PC-9 (cell line): ENCODE results near the gene INPP5F. TPM values are rescaled to one million over a fixed set of nuclear protein-coding genes. Genes with fewer than 3 reads are reported as not detected.

ENCODE experiments used
- BruUV-seq: library from RNA; stranded (reverse); fragments of 400-500 nt; replicated peaks from 2 replicates; lab custom pipeline; 2021; lab: Mats Ljungman, UMichigan
- CTCF ChIA-PET: fragments of 300-600 bp; sonication (Branson Sonifier 250); formaldehyde crosslinking; loops from one replicate; lab custom pipeline; 2022; ENCODE audit warnings: antibody characterized with exemption; lab: Charles Lee
- POLR2A ChIA-PET: fragments of 300-600 bp; sonication (Branson Sonifier 250); formaldehyde crosslinking; loops from one replicate; lab custom pipeline; 2022; ENCODE audit warnings: antibody characterized with exemption; ENCODE audit not compliant: unreplicated experiment; lab: Charles Lee
- DNase-seq, 2 experiments: peaks; one replicate each; pipeline versions ENCODE4 v3.0.0 to v3.0.0-alpha.2; 2015 to 2022; ENCODE audit warnings: mixed read lengths in 1 of 2
- H2AFZ ChIP-seq: fragments of 200-600 bp; sonication (generic); 2 replicates; pipeline ENCODE4 v1.8.1; 2017; ENCODE audit warnings: antibody characterized with exemption
- H3F3A ChIP-seq: fragments of 200-600 bp; sonication (generic); 2 replicates; pipeline ENCODE4 v1.8.1; 2017; ENCODE audit warnings: antibody characterized with exemption, mild to moderate bottlenecking, low read depth; ENCODE audit not compliant: insufficient read depth
- H3K27ac ChIP-seq: fragments of 200-600 bp; sonication (generic); 2 replicates; pipeline ENCODE4 v1.6.1; 2016; ENCODE audit warnings: mixed run types
- H3K27me3 ChIP-seq: fragments of 200-600 bp; sonication (generic); 2 replicates; pipeline ENCODE4 v1.6.1; 2016; ENCODE audit warnings: low read depth, mixed run types; ENCODE audit not compliant: insufficient read depth
- H3K36me3 ChIP-seq: fragments of 200-600 bp; sonication (generic); 2 replicates; pipeline ENCODE4 v1.6.1; 2016; ENCODE audit warnings: low read depth, mixed run types
- H3K4me1 ChIP-seq: fragments of 200-600 bp; sonication (generic); replicated peaks from 2 replicates; pipeline ENCODE4 v1.6.1; 2016; ENCODE audit warnings: mixed run types; ENCODE audit not compliant: insufficient read depth
- H3K4me2 ChIP-seq: fragments of 200-600 bp; sonication (generic); 2 replicates; pipeline ENCODE4 v1.6.1; 2017; ENCODE audit warnings: mixed run types
- H3K4me3 ChIP-seq: fragments of 200-600 bp; sonication (generic); 2 replicates; pipeline ENCODE4 v1.6.1; 2016; ENCODE audit warnings: mixed run types
- H3K79me2 ChIP-seq: fragments of 200-600 bp; sonication (generic); 2 replicates; pipeline ENCODE4 v1.6.1; 2017; ENCODE audit warnings: low read depth, mixed run types
- H3K9me2 ChIP-seq: fragments of 200-600 bp; sonication (generic); 2 replicates; pipeline ENCODE4 v1.8.1; 2017; ENCODE audit warnings: mild to moderate bottlenecking; ENCODE audit not compliant: insufficient read depth
- H3K9me3 ChIP-seq: fragments of 200-600 bp; sonication (generic); 2 replicates; pipeline ENCODE4 v1.8.1; 2016; ENCODE audit warnings: low read depth; ENCODE audit not compliant: insufficient read depth
- H4K20me1 ChIP-seq: fragments of 200-600 bp; sonication (generic); 2 replicates; pipeline ENCODE4 v1.8.1; 2017; ENCODE audit not compliant: insufficient read depth
- EZH2 ChIP-seq: fragments of 200-600 bp; sonication (generic); IDR thresholded peaks from 2 replicates; pipeline ENCODE4 v1.8.0; 2017; ENCODE audit warnings: antibody characterized with exemption, low read depth
- intact Hi-C: fragments of 100-400 bp; cut with micrococcal nuclease; formaldehyde crosslinking; loops from one replicate; pipeline ENCODE4 v1.10.0; 2022; ENCODE audit not compliant: unreplicated experiment
- total RNA-seq: library from RNA; stranded (reverse); gene quantifications from 2 replicates; pipeline ENCODE4 v1.2.3, GENCODE V29; 2021
- TF ChIP-seq, protein P1 (sequence below): fragments of 200-600 bp; sonication (generic); conservative IDR thresholded peaks from 2 replicates; pipeline ENCODE4 v1.6.1; 2017; ENCODE audit warnings: mixed run types, antibody characterized with exemption, mild to moderate bottlenecking, moderate library complexity

The INPP5F gene
- total RNA-seq, 1 experiment from 2014 or later = 11.4 TPM

DNA sequence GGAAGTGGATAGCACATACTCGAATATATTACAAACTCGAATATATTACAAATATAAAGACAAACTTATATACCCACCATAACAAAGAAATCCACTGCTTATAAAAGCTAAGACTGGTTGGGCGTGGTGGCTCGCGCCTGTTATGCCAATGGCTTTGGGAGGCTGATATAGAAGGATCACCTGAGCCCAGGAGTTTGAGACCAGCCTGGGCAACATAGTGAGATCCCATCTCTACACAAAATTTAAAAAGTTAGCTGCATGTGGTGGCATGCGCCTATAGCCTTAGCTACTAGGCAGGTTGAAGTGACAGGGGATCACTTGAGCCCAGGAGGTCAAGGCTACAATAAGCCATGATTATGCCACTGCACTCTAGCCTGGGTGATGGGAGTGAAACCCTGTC is 126.4 kb downstream of the INPP5F start:
- H3K9me2 ChIP-seq = no peaks in the 10 kb centered on the region
- no peaks in the 10 kb centered on the region for H3F3A ChIP-seq
- no peaks in the 10 kb centered on the region for H4K20me1 ChIP-seq
- no peak for DNase-seq
- intact Hi-C loops = loop anchor here (10.0 kb wide), 1 partner anchor 647 kb away; the partner anchor contains the start of gene GRK5
- no peaks in the 10 kb centered on the region for H3K27me3 ChIP-seq
- H3K79me2 ChIP-seq = no peaks in the 10 kb centered on the region
- H3K4me2 ChIP-seq = no peak overlapping the region
- no TSS peak for BruUV-seq
- ChIA-PET POLR2A (no interaction called here), CTCF (no interaction called here)
- H2AFZ ChIP-seq = no peak overlapping the region
- H3K9me3 ChIP-seq = no peaks in the 10 kb centered on the region
- H3K4me1 ChIP-seq = no peaks in the 10 kb centered on the region
- no peak overlapping the region for H3K4me3 ChIP-seq
- no peak overlapping the region for H3K27ac ChIP-seq
- no peaks in the 10 kb centered on the region; the same call in 1 of the 2 replicates for H3K36me3 ChIP-seq
- TF ChIP-seq EZH2 = no peak
- TF ChIP-seq, protein P1, sequence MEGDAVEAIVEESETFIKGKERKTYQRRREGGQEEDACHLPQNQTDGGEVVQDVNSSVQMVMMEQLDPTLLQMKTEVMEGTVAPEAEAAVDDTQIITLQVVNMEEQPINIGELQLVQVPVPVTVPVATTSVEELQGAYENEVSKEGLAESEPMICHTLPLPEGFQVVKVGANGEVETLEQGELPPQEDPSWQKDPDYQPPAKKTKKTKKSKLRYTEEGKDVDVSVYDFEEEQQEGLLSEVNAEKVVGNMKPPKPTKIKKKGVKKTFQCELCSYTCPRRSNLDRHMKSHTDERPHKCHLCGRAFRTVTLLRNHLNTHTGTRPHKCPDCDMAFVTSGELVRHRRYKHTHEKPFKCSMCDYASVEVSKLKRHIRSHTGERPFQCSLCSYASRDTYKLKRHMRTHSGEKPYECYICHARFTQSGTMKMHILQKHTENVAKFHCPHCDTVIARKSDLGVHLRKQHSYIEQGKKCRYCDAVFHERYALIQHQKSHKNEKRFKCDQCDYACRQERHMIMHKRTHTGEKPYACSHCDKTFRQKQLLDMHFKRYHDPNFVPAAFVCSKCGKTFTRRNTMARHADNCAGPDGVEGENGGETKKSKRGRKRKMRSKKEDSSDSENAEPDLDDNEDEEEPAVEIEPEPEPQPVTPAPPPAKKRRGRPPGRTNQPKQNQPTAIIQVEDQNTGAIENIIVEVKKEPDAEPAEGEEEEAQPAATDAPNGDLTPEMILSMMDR = no peak

DNA sequence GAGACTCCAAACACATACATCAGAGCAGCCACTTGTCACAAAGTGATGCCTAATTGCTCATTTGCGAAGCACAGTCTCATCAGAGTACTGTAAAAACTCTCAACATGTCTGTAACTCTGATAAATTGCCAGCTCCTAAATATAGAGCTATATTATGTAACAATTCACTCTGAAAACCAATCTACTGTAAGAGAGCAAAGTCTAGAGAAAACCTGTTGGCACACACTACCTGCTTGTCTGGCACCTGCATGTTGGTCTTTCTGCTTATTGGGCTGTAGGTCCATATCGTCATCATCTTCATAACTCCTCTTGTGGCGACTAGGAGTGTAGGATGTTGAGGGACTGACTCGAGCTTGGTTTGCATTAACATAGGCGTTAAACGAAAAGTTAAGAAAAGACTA is 127.0 kb downstream of the INPP5F start:
- no peaks in the 10 kb centered on the region for H3K9me2 ChIP-seq
- H3K4me3 ChIP-seq = no peak overlapping the region
- H3F3A ChIP-seq = no peaks in the 10 kb centered on the region
- H3K4me1 ChIP-seq = no peaks in the 10 kb centered on the region
- no peaks in the 10 kb centered on the region for H3K27me3 ChIP-seq
- H3K27ac ChIP-seq = no peak overlapping the region
- no TSS peak for BruUV-seq
- no peaks in the 10 kb centered on the region for H4K20me1 ChIP-seq
- CTCF ChIA-PET = no interaction called here
- H3K9me3 ChIP-seq = no peaks in the 10 kb centered on the region
- H3K79me2 ChIP-seq = no peaks in the 10 kb centered on the region
- DNase-seq = no peak
- intact Hi-C loops = loop anchor here (10.0 kb wide), 1 partner anchor 648 kb away; the partner anchor contains the start of gene GRK5
- no peaks in the 10 kb centered on the region; the same call in 1 of the 2 replicates for H3K36me3 ChIP-seq
- H2AFZ ChIP-seq = no peak overlapping the region
- H3K4me2 ChIP-seq = no peak overlapping the region
- TF ChIP-seq, protein P1 = no peak
- TF ChIP-seq EZH2 = no peak
- POLR2A ChIA-PET = no interaction called here

DNA sequence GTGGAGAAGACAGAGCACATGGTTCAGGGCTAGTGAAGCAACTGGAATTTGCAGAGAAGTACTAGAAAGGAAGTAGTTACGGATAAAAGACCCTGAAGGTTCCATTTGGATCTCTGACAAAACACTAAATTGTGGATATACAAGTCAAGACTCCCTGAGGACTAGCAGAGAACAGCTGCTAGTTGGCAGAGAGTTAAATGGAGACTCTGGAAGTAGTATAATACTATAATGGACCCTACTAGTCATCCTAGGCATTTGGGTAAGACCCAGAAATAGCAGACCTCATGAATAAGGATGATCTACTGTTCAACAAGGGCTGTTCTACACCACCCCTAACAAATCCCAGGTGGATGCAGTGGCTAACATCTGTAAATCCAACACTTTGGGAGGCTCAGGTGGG is 127.7 kb downstream of the INPP5F start:
- no peaks in the 10 kb centered on the region for H3K27me3 ChIP-seq
- no peaks in the 10 kb centered on the region for H3K9me2 ChIP-seq
- H2AFZ ChIP-seq = no peak overlapping the region
- no peak overlapping the region for H3K27ac ChIP-seq
- no peak overlapping the region for H3K4me3 ChIP-seq
- H3F3A ChIP-seq = no peaks in the 10 kb centered on the region
- H3K4me1 ChIP-seq = no peaks in the 10 kb centered on the region
- H3K36me3 ChIP-seq = no peaks in the 10 kb centered on the region; the same call in 1 of the 2 replicates
- 0 out of 2 replicates have a peak, but pooled peaks cover 6% of the 10 kb centered on the region for H3K79me2 ChIP-seq
- intact Hi-C loops = loop anchor here (10.0 kb wide), 1 partner anchor 649 kb away; the partner anchor contains the start of gene GRK5
- no peak overlapping the region for H3K4me2 ChIP-seq
- DNase-seq = no peak
- H4K20me1 ChIP-seq = no peaks in the 10 kb centered on the region
- H3K9me3 ChIP-seq = no peaks in the 10 kb centered on the region
- ChIA-PET POLR2A (no interaction called here), CTCF (no interaction called here)
- TF ChIP-seq, protein P1 = no peak
- no peak for TF ChIP-seq EZH2
- BruUV-seq = no TSS peak
